Retinal pigment epithelial cell (primary cell): ENCODE measurements around the gene ZG16B.

Experiments
- DNase-seq: peaks from one replicate; pipeline ENCODE4 v3.0.0-alpha.2; 2010; ENCODE audit warnings: low read depth
- H3K4me3 ChIP-seq: 2 replicates; pipeline ENCODE4 v1.5.1; 2011; ENCODE audit warnings: mild to moderate bottlenecking, low read length, control low read depth, moderate library complexity
- TF ChIP-seq, protein P1 (sequence below): conservative IDR thresholded peaks from 2 replicates; pipeline ENCODE4 v1.5.1; 2011; ENCODE audit warnings: low read depth, low read length, control low read depth, inconsistent platforms

Gene ZG16B

DNA sequence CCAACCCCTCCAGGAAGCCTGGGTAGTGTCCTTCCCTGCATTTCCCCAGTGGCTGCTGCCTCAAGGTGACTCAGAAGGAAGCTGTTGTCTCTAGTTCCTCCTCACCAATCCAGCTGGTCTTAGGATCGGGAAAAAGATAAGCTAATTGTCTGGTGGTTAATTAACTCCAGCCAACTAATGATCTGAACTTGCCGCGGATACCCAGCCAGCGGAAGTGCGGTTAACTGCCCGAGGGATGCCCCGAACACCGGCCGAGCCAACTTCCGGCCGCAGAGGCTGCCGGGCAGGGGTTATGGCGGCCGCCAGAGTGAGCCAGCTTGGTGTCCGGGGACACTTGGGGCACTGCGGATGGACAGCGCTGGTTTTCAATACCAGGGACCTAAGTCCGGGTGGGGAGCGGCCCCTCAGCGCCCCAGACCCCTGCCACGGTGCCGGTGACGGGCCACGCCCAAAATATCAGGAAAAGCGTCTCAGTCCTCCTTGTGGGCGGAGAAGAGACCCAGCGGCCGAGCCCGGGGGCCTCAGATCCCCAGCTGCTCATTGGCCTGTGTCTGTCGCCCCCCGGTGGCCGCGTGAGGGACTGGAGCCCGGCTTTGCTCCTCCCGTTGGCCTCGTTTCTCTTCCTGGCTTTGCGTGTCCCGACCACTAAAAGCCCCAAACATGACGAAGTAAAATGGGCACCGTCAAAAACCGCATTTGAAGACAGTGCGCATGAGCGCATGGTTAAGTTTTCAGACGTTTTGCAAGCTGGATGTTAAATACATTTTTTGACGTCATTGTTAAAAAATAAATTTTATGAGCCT lies 38.1 kb downstream of the ZG16B start:
- TF ChIP-seq, protein P1, sequence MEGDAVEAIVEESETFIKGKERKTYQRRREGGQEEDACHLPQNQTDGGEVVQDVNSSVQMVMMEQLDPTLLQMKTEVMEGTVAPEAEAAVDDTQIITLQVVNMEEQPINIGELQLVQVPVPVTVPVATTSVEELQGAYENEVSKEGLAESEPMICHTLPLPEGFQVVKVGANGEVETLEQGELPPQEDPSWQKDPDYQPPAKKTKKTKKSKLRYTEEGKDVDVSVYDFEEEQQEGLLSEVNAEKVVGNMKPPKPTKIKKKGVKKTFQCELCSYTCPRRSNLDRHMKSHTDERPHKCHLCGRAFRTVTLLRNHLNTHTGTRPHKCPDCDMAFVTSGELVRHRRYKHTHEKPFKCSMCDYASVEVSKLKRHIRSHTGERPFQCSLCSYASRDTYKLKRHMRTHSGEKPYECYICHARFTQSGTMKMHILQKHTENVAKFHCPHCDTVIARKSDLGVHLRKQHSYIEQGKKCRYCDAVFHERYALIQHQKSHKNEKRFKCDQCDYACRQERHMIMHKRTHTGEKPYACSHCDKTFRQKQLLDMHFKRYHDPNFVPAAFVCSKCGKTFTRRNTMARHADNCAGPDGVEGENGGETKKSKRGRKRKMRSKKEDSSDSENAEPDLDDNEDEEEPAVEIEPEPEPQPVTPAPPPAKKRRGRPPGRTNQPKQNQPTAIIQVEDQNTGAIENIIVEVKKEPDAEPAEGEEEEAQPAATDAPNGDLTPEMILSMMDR = peak; percentile 94
- DNase-seq = peak; percentile 46
- H3K4me3 ChIP-seq = peak overlapping the region; percentile 61

DNA sequence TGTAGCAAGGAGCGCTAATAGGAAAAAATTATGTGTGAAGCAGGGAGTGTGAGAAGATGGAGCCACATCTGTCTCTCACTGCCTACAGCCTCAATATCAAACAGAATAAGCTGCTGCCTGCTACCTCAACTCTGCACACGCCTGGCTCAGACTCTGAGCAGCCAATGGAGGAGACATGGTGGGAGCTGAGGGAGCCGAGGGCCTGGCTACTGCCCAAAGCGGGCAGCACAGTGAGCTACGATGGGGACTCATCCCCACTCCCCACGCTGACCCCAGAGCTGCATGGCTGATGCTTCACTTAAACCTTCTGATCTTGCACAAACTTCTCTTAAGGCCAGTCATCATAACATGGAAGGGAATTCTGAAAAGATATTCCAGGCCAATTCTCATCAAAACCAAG lies 41.8 kb downstream of the ZG16B start:
- no peak overlapping the region for H3K4me3 ChIP-seq
- TF ChIP-seq, protein P1 = no peak

DNA sequence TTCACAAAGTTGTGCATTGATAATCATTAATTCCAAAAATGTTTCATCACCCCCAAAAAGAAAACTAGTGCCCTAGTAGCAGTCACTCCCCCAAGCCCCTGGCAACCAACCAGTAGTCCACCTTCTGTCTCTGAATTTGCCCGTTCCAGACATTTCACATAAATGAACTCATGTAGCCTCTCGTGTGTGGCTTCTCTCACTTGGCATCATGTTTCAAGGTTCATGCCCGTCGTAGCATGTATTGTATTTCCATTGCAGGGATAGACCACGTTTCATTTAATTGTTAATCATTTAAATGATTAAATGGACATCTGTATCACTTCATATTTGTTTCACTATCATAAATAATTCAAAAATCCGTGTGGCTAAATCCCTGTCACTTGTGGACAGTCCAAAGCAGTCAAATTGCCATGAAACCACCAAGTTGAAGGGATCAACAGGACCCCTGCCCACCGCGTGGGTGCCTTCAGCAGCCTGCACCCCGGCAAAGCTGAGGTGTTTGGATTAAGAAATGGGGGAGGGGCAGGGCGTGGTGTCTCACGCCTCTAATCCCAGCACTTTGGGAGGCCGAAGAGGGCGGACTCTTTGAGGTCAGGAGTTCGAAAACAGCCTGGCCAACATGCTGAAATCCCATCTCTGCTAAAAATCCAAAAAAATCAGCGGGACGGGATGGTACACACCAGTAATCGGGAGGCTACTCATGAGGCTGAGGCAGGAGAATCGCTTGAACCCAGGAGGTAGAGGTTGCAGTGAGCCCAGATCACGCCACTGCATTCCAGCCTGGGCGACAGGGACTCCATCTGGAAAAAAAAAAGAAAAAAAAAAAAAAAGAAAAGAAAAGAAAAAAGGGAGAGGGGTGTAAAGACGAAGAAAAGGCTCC lies 44.2 kb downstream of the ZG16B start:
- TF ChIP-seq, protein P1 = no peak
- no peak for DNase-seq
- H3K4me3 ChIP-seq = no peak overlapping the region

More for the DNA sequence above, 41.8 kb downstream of the ZG16B start:
- DNase-seq = no peak

DNA sequence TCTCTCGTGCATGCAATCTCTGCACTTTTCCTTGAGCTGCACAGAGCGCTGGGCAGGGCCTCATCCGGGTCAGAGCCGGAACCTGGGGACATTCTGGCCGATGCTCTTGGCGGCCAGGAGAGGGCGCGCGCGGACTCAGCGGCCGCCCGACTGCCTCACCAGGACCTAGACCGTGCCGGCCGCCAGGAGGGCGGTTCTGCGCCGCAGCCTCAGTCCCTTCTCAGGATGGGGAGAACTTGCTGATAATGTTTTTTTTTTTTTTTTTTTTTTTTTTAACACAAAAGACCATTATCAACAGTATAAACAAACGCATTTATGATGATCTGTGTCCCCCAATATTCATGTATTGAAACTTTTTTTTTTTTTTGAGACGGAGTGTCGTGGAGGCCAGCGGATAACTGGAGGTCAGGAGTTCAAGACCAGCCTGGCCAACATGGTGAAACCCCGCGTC lies 44.8 kb downstream of the ZG16B start:
- DNase-seq = no peak
- H3K4me3 ChIP-seq = no peak overlapping the region
- TF ChIP-seq, protein P1 = peak; percentile 90

DNA sequence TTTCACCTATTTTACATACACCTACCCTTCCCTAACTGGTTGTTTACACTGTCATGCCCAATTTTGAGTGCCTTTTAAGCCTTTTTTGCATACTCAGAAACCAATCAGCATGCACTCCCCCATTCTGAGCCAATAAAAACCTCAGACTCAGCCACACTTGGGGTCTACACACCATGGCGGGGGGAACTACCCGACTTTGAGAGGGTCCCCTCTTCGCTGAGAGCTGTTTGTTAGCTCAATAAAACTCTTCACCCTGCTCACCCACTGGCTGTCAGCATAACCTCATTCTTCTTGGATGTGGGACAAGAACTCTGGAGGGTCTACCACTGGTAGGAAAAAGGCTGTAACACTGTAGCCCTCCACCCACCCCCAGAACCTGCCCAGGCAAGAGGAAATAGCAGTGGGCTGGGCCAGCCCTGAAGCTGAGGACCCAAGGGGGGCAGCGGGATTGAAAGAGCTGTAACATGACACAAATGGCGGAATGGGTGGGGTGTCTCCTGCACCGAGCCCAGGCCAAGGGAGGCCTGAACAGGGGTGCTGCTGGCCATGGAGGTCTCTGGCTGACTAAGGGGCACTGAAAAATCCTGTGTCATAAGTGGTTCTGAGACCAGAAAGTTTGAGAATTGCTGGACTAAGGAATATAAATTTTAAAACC lies 49.9 kb downstream of the ZG16B start:
- no peak for DNase-seq
- TF ChIP-seq, protein P1 = no peak
- H3K4me3 ChIP-seq = no peak overlapping the region
